GM18526 (cell line): ENCODE results near the gene CACNA1C.

Source experiments
- POLR2A ChIP-seq: IDR thresholded peaks from 3 replicates; pipeline ENCODE4 v1.6.1; 2011; ENCODE audit not compliant: insufficient read length; ENCODE audit errors: extremely low read depth

The CACNA1C gene

GRCh38 chr12:2307550-2307949 is 254.8 kb downstream of the CACNA1C start:
- TF ChIP-seq POLR2A = no peak

- no peak for TF ChIP-seq POLR2A
Observed at GRCh38 chr12:2309647-2310046, 256.9 kb downstream of the CACNA1C start.

DNA sequence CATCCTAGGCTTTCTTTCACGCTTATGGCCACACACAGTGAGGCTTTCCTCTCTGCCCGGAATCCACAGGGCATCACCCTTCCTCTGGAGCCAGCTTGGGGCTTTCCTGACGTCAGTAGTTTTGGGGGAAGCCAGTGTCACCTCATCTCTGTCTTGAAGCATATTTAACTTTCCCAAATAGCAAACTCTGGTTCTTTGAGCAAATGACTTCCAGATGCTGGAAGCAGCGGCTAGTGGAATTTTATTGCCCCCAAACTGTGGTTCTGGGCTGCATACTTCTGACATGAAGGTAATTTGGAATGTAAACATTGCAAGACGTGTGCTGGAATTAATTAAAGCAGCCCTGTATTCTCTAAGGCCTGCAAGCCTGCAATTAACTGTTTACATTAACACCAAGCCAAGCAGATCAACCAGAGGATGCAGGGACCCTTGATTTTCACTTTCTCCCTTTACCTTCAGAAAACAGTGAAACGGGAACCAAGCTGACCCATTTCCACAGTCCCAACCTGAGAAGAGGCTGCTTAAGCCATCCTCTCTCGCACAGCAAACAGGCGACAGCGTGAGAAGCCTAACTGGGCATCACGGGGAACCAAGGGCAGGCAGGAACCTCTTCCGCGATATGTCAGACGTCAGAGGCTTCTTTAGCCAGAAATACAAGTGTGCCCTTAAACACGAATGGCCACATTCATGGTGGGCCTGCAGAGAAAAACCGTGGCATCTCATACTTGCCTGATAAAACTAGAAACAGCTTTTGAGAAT is 258.4 kb downstream of the CACNA1C start:
- no peak for TF ChIP-seq POLR2A

- TF ChIP-seq POLR2A = no peak
Observed at GRCh38 chr12:2312175-2312574, 259.4 kb downstream of the CACNA1C start.

- TF ChIP-seq POLR2A = no peak
Observed at GRCh38 chr12:2312770-2313169, 260.0 kb downstream of the CACNA1C start.

DNA sequence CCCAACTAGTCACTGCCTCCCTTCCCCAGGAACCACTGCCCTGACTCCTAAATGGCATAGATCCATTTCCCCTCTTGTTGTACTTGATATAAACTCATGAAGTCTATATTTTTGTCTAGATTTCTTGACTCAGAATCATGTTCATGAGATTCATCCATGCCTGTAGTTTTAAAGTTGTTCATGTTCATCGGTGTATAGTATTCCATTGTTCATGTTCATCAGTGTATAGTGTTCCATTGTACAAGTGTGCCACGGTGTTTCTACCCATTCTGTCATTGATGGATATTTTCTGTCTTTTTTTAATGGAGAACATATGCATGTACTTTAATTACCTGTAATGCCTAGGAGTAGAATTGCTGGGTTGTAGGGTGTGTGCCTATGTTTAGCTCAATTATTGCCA is 261.7 kb downstream of the CACNA1C start:
- TF ChIP-seq POLR2A = no peak

GRCh38 chr12:2317772-2318171 is 265.0 kb downstream of the CACNA1C start:
- TF ChIP-seq POLR2A = no peak

- no peak for TF ChIP-seq POLR2A
Observed at GRCh38 chr12:2318286-2318685, 265.5 kb downstream of the CACNA1C start.

DNA sequence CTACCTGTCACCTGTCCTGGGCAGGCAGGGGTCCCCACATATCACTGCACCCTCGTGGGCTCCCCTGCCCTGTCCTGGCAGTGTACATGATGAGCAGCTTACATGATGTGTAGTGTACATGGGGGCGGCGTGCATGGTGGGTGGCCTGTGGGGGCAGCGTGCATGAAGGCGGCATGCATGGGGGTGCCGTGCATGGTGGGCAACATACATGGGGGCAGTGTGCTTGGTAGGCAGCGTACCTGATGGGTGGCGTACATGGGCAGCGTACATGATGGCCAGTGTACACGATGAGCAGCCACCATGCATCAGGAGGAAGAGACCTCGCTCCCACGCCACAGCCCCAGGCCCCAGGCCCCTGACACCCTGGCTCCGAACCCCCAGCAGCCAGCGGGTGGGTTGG is 266.3 kb downstream of the CACNA1C start:
- TF ChIP-seq POLR2A = no peak

GRCh38 chr12:2319737-2320506 is 267.1 kb downstream of the CACNA1C start:
- TF ChIP-seq POLR2A = no peak

DNA sequence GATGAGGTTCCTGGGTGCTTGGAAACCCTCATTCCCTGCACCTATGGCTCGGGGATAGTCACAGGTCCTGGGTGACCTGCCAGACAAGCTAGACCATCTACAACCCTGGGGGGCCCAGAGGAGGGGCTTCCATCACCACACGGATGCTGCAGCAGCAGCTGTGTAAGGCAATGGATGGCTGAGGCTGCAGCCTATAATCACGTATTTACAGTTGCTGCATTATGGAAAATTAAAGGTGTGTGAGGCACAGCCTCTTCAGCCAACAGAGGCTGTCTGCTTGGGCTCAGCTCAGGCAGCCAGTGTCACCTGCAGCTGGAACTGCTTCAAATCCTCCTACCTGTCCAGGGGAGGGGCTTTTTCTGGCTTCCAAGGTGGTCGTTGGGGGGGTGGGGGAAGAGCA is 268.1 kb downstream of the CACNA1C start:
- TF ChIP-seq POLR2A = no peak

DNA sequence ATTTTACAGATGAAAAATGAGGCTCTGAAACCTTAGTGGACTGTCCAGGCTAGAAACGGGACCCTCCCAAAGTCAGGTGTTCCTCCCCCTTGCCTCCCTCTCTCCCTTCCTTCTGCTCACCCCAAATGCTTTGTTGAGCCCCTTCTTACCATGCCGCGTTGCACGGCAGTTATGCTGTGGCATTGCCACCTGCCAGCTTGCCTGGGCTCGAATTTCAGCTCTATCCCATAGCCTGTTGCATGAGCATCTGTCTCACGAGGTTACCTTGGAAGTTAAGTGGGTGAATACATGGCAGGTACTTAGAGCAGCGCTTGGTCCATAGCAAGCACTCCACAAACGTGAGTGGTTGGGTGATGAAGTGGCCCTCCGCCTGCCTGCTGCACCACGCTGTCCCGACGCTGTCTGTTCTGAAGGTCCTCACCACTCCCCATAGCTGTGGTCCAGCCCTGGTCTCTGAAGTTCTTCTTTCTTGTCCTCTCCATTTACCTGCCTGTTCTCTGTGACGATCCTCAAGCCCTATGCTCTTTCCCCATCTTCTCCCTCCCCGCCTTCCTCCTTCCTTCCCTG is 269.9 kb downstream of the CACNA1C start:
- TF ChIP-seq POLR2A = no peak

- no peak for TF ChIP-seq POLR2A
Observed at GRCh38 chr12:2323532-2324255, 270.9 kb downstream of the CACNA1C start.

- TF ChIP-seq POLR2A = no peak
Observed at GRCh38 chr12:2324387-2324786, 271.6 kb downstream of the CACNA1C start.

- no peak for TF ChIP-seq POLR2A
Observed at GRCh38 chr12:2325519-2325918, 272.7 kb downstream of the CACNA1C start.
